ENCODE measurements around the gene EMP3. TPM values are rescaled to one million over a fixed set of nuclear protein-coding genes. Genes with fewer than 3 reads are reported as not detected.
A peak's percentile ranks its signal among the peaks of the same experiment; 100 is the strongest.
"Not testable (repeated sequence)": the region's sequence is repeated elsewhere in the genome, so short reads cannot be mapped to it uniquely, and the experiment has no call there.

Gene EMP3, protein sequence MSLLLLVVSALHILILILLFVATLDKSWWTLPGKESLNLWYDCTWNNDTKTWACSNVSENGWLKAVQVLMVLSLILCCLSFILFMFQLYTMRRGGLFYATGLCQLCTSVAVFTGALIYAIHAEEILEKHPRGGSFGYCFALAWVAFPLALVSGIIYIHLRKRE
- 54.3 TPM for total RNA-seq
- long read RNA-seq, transcript EMP3-201 (5 exons, 876 nt) = major isoform, 18 of 20 reads
- long read RNA-seq, partial matches to known transcripts = 0 of 20 reads
- long read RNA-seq, other reads (novel, unspliced or antisense) = 2 of 20 reads

DNA sequence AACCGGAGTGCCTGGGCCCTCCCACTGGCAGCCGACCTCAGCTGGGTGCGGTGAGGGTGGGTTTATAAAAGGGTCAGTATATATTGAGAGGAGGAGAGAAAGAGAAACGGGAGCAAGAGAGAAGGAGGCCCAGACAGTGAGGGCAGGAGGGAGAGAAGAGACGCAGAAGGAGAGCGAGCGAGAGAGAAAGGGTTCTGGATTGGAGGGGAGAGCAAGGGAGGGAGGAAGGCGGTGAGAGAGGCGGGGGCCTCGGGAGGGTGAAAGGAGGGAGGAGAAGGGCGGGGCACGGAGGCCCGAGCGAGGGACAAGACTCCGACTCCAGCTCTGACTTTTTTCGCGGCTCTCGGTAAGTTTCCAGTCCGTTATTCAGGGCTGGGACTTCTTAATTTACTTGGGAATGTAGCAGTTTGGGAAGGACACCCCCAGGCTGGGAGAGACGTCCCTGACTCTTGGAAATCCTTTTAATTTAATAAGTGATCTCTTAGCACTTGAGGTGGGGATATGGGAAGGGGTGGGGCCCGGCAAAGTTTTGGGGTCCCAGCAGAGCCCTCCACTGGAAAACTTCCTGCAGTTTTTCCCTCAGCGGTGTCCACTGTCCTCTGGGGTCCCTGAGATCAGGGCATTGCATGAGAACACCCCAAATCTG lies at the start of gene EMP3:
EMP3 (plus strand) TSS at position 288 of the 646 bp plus-strand sequence. CDS start 1,293 bp downstream, outside the sequence.
- DNase-seq (ENCODE audit: missing footprints) = peak; percentile 91
- ATAC-seq = peak; percentile 43
- intact Hi-C loops (cut with DNase I) = loop anchor here (5.0 to 10.0 kb wide), 2 partner anchors 37 to 159 kb away; partner anchors contain the start of genes SYNGR4 and TMEM143

DNA sequence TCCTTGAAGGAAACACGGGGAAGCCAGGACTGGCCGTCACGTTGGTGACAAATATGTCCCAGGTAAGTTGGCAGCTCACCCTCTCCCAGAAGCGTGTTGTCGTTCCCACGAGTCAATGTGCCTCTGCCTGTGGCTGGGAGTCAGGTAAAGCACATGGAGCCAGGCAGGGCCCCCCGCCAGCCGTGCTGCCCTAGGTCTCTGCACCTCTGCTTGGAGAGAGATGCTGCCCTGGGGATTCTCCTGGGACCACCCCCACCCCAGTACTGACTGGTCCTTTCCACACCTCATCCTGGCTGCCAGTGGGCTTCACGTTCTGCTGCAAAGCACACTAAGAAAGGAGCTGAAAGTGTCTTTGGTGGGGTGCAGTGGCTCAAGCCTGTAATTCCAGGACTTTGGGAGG lies 45.6 kb upstream of the EMP3 start:
- ATAC-seq = no peak
- intact Hi-C loops (cut with DNase I) = no loop called here
- DNase-seq (ENCODE audit: missing footprints) = no peak

DNA sequence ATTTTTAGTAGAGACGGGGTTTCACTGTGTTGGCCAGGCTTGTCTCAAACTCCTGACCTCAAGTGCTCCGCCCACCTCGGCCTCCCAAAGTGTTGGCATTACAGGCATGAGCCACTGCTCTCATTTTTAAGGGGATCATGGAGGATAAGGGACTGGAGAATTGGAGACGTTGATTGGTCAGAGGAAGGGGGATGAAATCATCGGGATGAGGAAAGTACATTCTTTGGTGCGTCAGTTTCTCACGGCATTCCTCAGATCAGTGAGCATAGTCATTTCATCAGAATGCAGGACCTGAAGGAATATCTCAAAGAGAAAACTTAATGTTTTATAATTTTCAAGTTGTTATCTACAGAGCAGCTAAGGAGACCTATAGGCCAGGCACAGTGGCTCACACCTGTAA lies 41.4 kb upstream of the EMP3 start:
- no peak for DNase-seq (ENCODE audit: missing footprints)
- intact Hi-C loops (cut with DNase I) = no loop called here
- ATAC-seq = no peak

DNA sequence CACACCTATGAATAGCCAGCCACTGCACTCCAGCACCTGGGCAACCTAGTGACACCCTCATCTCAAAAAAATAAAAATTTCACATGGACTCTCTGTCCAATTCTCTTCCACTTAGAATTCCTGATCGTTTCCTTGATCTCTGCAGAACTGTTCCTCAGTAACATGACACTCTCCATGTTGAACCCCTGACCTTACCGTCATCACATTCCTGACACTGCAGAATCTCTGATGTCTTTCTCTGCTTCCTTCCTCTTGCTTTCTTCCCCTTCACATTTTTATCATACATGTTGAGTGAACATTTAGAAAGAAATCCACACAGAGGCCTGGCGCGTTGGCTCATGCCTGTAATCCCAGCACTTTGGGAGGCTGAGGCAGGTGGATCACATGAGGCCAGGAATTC lies 40.5 kb upstream of the EMP3 start:
- ATAC-seq = no peak
- no peak for DNase-seq (ENCODE audit: missing footprints)
- intact Hi-C loops (cut with DNase I) = no loop called here

- no peak for DNase-seq (ENCODE audit: missing footprints)
- no peak for ATAC-seq
- intact Hi-C loops (cut with DNase I) = no loop called here
Observed at GRCh38 chr19:48287748-48288147, 37.6 kb upstream of the EMP3 start.

GRCh38 chr19:48290401-48290770 lies 35.0 kb upstream of the EMP3 start:
- intact Hi-C loops (cut with DNase I) = no loop called here
- ATAC-seq = no peak
- DNase-seq (ENCODE audit: missing footprints) = no peak

GRCh38 chr19:48290771-48291488 lies 34.4 kb upstream of the EMP3 start:
- DNase-seq (ENCODE audit: missing footprints) (peak; percentile 93), ATAC-seq (peak; percentile 80)
- intact Hi-C loops (cut with DNase I) = loop anchor here (1.0 kb wide), 2 partner anchors 20 to 24 kb away; no protein-coding TSS in a partner anchor

DNA sequence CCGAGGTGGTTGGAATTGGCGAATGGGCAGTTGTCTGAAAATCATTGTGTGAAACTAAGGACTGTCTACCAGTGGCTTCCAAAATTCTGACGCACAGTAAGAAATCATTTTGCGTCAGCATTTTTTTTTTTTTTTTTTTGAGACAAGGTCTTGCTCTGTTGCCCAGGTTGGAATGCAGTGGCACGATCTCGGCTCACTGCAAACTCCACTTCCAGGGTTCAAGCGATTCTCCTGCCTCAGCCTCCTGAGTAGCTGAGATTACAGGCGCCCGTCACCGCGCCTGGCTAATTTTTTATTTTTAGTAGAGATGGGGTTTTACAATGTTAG lies 33.9 kb upstream of the EMP3 start:
- not testable (repeated sequence) for ATAC-seq; DNase-seq (ENCODE audit: missing footprints)
- intact Hi-C loops (cut with DNase I) = loop anchor here (1.0 kb wide), 2 partner anchors 20 to 24 kb away; no protein-coding TSS in a partner anchor

- intact Hi-C loops (cut with DNase I) = no loop called here
- DNase-seq (ENCODE audit: missing footprints) (no peak), ATAC-seq (no peak)
Observed at GRCh38 chr19:48292798-48293197, 32.6 kb upstream of the EMP3 start.

GRCh38 chr19:48295458-48295857 lies 29.9 kb upstream of the EMP3 start:
- no peak for ATAC-seq
- intact Hi-C loops (cut with DNase I) = no loop called here

DNA sequence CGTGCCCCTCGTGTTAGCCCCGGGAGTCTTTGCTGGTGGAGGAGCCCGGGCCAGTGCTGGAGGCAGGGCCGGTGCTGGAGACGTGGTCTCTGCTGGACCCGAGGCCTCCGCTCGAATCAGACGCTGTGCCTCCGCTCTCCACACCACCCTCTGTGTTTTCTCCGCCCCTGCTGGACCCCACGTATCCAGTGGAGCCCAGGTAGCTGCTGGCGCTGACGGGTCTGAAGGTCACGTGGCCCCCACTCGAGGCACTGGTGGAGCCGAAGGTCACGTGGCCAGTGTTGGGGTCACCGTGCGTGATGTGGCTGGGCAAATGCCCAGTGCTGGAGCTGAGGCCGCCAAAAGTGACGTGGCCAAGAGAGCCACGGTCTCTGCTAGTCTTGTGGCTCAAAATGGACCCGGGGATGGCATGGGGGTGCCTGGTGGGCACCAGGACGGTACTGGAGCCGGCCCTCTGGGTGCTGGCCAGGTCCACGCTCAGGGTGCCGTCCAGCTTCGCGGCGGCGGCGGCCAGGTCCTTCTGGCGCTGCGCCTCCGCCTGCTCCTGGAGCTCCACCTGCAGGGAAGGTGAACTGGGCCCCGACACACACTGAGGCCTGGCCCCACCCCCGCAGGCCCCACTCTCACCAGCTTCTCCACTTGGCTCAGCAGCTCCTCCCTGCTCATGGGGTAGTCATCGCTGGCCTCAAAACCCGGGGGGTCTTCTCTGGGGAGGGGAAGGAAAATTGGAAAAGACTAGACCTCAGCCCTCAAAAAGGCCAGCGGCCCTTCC lies 28.2 kb upstream of the EMP3 start:
- ATAC-seq (no peak), DNase-seq (ENCODE audit: missing footprints) (no peak)
- intact Hi-C loops (cut with DNase I) = no loop called here

More at GRCh38 chr19:48295458-48295857, 29.9 kb upstream of the EMP3 start:
- DNase-seq (ENCODE audit: missing footprints) = no peak

DNA sequence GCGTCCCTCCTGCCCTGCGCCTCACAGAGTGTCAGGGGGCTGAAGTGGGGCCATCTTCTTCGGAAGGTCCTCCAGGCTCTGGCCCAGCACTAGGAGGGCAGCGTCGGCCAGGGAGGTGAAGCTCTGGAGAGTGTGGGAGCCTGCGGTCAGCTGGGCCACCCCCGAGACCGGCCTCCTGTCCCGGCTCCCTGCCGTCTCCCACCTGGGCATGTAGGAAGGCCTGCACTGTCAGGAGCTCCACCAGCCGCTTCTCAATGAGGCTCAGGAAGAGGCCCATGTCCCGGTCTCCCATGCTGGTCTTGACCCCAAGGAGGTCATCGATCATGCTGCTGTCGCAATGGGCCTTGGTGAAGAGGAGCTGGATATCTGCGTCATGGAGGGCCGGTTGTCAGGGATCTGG lies 27.4 kb upstream of the EMP3 start:
- intact Hi-C loops (cut with DNase I) = no loop called here
- DNase-seq (ENCODE audit: missing footprints) (no peak), ATAC-seq (no peak)

- ATAC-seq = no peak
- DNase-seq (ENCODE audit: missing footprints) = no peak
- intact Hi-C loops (cut with DNase I) = no loop called here
Observed at GRCh38 chr19:48301886-48302599, 23.3 kb upstream of the EMP3 start.

DNA sequence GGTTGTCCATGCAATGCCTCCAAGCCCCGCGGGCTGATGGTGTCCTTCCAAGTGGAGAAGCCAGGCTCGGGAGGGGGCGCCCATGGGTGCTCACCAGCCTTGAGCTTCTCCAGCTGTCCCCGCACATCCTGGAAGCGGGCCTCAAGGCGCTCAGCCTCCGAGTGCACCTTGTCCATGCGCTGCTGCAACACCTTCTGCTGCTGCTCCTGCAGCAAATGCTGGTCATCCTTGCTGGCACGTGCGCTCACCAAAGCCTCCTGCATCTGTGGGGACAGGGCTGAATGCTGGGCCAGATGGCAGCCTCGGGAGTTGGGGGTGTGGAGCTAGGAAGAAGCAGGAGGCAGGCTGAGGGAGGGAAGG lies 22.8 kb upstream of the EMP3 start:
- DNase-seq (ENCODE audit: missing footprints) = no peak
- intact Hi-C loops (cut with DNase I) = no loop called here
- no peak for ATAC-seq

GRCh38 chr19:48303367-48303766 lies 22.0 kb upstream of the EMP3 start:
- DNase-seq (ENCODE audit: missing footprints) = no peak
- ATAC-seq = no peak
- intact Hi-C loops (cut with DNase I) = no loop called here

- intact Hi-C loops (cut with DNase I) = no loop called here
- no peak for DNase-seq (ENCODE audit: missing footprints)
- ATAC-seq = no peak
Observed at GRCh38 chr19:48303866-48304265, 21.5 kb upstream of the EMP3 start.

GRCh38 chr19:48308631-48309586 lies 16.4 kb upstream of the EMP3 start:
- intact Hi-C loops (cut with DNase I) = no loop called here
- peak; percentile 33 for ATAC-seq
- DNase-seq (ENCODE audit: missing footprints) = no peak

- DNase-seq (ENCODE audit: missing footprints); intact Hi-C loops (cut with DNase I); ATAC-seq: not testable (repeated sequence)
Observed at GRCh38 chr19:48309731-48310130, 15.6 kb upstream of the EMP3 start.
